ENCODE data around the gene CEP152. TPM values are rescaled to one million over a fixed set of nuclear protein-coding genes. Genes with fewer than 3 reads are reported as not detected.

The CEP152 gene
- total RNA-seq, 1 experiment from 2014 or later: 11.1 TPM

DNA sequence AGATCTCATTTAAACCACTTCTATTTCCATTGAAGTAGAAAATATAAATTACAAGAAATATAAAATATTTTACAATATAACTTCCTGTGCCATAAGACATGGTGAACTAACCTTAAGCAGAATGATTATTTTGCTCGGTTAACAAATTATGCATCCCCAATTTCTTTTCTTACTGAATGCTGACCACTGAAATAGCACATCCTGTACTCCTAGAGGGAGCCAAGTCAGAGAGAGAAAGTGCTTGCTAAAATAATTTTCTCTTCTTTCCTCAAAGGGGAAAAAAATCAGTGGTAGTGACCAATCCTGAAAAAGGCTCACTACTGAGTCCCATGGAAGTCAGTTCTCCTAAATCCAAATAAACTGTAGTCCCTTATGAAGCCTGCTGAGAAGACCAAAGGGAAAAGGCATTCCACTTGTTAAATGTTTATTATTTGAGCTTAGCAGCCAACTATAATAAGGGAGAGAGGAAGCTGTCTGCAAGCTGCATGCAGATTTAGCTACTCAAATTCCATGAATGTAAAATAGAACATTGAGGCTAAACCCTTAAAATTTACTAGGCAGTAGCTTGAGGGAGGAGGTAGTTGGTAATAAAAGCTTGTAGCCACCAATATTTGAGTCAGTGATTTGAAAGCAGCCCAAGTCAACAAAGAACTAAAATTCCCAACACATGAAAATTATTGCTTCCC, 33.1 kb downstream of the CEP152 start:
- DNase-seq (ENCODE audit: low spot score): no peak

DNA sequence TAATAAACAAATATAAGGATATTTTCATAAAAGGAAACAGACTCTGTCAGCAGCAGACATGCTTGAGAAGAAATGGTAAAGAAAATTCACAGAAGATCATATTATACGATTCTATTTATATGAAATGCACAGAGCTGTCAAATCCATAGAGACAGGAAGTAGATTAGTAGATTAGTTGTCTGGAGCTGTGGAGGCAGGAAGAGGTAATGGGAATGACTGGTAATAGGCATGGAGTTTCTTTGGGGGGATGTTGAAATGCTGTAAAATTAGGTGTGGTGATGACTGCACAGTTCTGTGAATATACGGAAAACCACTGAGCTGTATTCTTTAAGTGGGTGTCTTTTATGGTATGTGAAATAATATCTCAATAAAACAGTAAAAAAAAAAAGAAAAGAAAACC, 35.3 kb downstream of the CEP152 start:
- DNase-seq (ENCODE audit: low spot score): no peak

- DNase-seq (ENCODE audit: low spot score): no peak
Observed at GRCh38 chr15:48774484-48774883, 36.4 kb downstream of the CEP152 start.

DNA sequence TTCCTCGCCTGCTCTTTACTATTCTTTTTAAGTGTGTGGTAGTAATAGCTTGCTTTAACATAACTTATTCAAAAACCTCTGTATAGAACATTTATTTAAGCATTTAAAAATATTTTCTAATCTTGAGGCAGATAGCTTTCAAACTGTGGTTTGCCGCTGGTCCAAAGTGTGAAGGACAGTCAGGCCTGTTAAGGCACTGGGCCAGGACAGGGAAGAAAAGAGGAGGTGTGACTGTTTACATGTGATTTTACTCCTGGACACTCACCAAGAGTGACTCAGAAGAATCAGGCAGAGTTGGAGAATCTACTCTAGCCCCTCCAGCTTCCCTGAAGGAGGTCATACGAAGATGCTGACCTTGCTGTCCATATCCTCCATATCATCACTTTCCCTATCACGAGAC, 44.7 kb downstream of the CEP152 start:
- DNase-seq (ENCODE audit: low spot score): no peak

DNA sequence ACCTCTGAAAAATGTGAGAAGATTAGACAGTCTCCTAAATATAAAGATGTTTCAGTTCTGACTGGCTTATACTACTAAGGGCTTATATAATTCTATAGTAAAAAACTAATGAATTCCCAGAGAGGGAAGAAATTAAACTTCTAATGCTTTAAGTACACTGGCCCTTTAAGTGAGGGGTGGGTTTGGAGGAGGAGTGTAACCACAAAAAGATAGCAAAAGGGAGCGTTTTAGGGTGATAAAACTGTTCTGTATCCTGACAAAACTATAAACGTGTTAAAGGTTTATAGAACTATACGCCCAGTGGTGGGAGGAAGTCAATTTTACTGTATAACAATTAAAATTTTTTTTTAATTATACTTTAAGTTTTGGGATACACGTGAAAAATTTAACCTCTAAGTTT, 45.8 kb downstream of the CEP152 start:
- no peak for DNase-seq (ENCODE audit: low spot score)

DNA sequence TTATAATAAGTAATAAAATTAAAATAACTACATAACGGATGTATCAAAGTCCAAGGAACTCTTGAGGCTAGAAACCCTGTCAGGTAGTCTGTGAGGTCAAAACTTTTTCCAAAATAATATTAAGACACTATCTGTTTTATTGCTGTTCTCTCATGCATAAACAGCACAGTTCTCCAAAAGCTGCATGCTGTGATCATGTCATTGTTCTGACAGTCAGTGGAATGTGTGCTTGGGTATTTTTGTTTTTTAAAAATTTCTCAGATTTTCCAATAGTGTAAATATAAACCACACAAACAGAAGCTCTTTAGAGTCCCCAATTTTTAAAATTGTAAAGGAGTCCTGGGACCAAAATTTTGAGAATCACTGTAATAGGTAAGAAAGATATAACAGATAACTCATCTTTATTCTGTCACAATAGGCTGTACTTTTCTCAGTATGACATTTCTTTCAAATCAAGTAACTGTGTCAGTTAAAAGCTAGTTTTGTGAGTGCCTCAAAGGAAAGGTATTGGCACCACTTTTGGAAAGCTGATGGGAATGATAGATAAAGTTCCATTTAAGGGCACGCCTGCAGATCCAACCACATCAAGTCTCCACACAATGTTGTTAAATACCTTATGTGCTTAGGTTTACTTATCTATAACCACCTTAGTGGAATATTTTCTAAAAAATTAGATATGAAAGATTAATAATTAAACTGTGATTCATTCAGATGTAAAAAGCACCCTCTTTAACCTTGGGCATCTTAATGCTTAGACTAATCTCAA, 49.3 kb downstream of the CEP152 start:
- peak; percentile 28 for DNase-seq (ENCODE audit: low spot score)

- DNase-seq (ENCODE audit: low spot score): no peak
Observed at GRCh38 chr15:48759921-48760320, 50.9 kb downstream of the CEP152 start.

GRCh38 chr15:48757661-48758060, 53.2 kb downstream of the CEP152 start:
- DNase-seq (ENCODE audit: low spot score): no peak

DNA sequence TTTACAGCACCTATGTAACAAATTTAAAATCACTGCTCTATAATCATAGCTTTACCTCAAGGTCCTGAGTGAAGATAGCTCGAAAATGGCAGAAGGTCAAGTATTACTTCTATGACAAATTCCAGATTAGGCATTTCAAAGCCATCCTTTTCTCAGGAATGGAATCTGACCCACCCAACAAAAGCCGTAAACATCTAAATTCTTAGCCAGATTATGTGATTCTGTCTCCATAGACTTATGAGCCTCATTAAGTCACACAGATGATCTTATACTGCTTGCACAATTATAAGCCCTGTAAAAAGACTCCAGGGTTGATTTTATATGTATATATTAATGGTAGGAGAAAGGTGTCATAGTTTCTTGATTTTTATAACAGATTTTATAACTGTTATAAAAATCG, 56.9 kb downstream of the CEP152 start:
- no peak for DNase-seq (ENCODE audit: low spot score)

DNA sequence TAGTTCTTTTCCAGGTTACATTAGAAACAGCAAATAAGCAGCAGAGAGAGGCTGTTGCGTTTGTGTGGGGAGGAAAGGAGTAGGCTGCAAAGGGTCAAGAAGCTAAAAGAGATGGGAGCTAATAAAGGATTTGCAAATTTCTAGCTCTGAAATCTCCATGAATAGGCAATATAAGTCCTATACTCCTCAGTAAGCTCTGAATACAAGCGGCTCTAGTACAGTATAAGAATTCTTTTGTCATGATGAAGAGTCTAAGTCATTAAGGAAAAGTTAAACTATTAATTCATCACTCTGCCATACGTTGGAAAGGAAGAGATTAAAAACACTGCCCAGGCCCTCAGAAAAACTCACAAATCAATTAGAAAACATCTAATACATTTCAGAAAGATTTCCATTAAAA, 59.3 kb downstream of the CEP152 start:
- no peak for DNase-seq (ENCODE audit: low spot score)

GRCh38 chr15:48748535-48748934, 62.3 kb downstream of the CEP152 start:
- no peak for DNase-seq (ENCODE audit: low spot score)

- DNase-seq (ENCODE audit: low spot score): no peak
Observed at GRCh38 chr15:48733615-48734014, 77.3 kb downstream of the CEP152 start.

DNA sequence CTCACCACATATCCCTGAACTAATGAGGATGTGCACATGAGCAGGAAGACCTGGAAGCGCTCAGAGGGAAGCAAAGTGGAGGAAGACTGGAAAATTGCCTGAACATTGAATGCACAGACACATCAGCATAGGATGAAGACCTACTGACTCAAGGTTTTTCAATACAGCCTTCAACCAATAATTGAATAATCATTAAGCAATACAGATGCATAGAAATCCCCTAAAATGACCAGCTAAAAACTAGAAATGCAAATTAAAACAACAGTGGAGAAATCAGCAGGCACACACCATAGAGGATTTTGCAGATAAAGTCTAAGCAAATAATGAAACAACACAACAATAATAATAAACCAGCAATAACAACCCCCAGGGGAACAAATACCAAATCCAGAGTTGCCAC, 80.4 kb downstream of the CEP152 start:
- no peak for DNase-seq (ENCODE audit: low spot score)

GRCh38 chr15:48723969-48724368, 86.9 kb downstream of the CEP152 start:
- DNase-seq (ENCODE audit: low spot score): no peak

- DNase-seq (ENCODE audit: low spot score): no peak
Observed at GRCh38 chr15:48722764-48723661, 87.9 kb downstream of the CEP152 start.

GRCh38 chr15:48721061-48721810, 89.6 kb downstream of the CEP152 start:
- no peak for DNase-seq (ENCODE audit: low spot score)

GRCh38 chr15:48720646-48721045, 90.2 kb downstream of the CEP152 start:
- DNase-seq (ENCODE audit: low spot score): no peak

GRCh38 chr15:48719668-48720067, 91.2 kb downstream of the CEP152 start:
- no peak for DNase-seq (ENCODE audit: low spot score)

- no peak for DNase-seq (ENCODE audit: low spot score)
Observed at GRCh38 chr15:48718646-48719045, 92.2 kb downstream of the CEP152 start.

GRCh38 chr15:48717458-48717857, 93.4 kb downstream of the CEP152 start:
- no peak for DNase-seq (ENCODE audit: low spot score)

DNA sequence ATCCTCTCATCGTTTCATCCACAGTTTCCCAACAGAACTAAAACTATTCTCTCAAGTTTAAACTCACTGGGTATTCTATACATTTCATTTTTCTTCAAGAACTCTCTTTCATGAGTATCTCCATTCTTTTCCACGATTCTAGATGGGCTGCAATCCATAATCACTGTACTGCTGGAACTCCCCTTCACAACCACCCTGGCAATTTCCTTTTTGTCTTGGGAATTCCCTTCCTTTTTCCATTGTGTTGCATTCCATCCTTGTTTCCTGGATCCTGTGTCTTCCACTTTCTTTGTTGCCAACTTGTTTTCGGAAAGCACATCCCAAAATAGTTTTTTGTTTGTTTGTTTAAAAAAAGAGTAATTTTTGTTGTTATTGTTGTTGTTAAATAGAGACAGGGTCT, 98.3 kb downstream of the CEP152 start:
- no peak for DNase-seq (ENCODE audit: low spot score)

Measured in HT-29 (cell line).